H1 (cell line): ENCODE data around the gene PRSS22. TPM values are rescaled to one million over a fixed set of nuclear protein-coding genes. Genes with fewer than 3 reads are reported as not detected.

ENCODE experiments used
- E2F6 ChIP-seq: IDR thresholded peaks from 2 replicates; pipeline ENCODE4 v1.6.1; 2012; ENCODE audit warnings: inconsistent platforms
- TAF7 ChIP-seq: optimal IDR thresholded peaks from 2 replicates; pipeline ENCODE3; 2011; ENCODE audit warnings: low read depth, mild to moderate bottlenecking, inconsistent platforms, low read length, moderate library complexity, borderline replicate concordance
- polyA plus RNA-seq, 7 experiments: library from polyadenylated mRNA; depleted of rRNA in 3 of 7; stranded (reverse) in 5 of 7; unstranded in 2 of 7; fragments of >200 nt in 5 of 7; fragments of 200-250 nt in 2 of 7; gene quantifications; 1 replicate in 5 of 7; 2 replicates in 1 of 7; 4 replicates in 1 of 7; pipeline versions ENCODE4 v1.2.1 to v1.2.3, GENCODE V29; 2011 to 2013; ENCODE audit warnings: missing spikeins in 2 of 7, mixed read lengths in 2 of 7
- total RNA-seq: library from RNA; stranded (reverse); fragmentation: NEBNext Ultra II Directional; extraction: Animal tissue kit (Norgen Biotek cat#: 25700); gene quantifications from 2 replicates; pipeline ENCODE4 v1.2.1, GENCODE V29; 2021

Gene PRSS22
- total and polyA plus RNA-seq, 2 of the 8 experiments (the other 6 are each of a cell fraction or from before 2014, with no cell fraction given): 4.0 to 4.4 TPM

GRCh38 chr16:2898831-2899563, 41.0 kb upstream of the PRSS22 start (continued):
- TF ChIP-seq E2F6 (no peak), TAF7 (no peak)
